GM12872 (cell line): Measurements from ENCODE around the gene RAB12.

Experiments
- TF ChIP-seq, protein P1 (sequence below): IDR thresholded peaks from 3 replicates; pipeline ENCODE4 v1.5.1; 2011; ENCODE audit warnings: low read depth, mild to moderate bottlenecking, low read length, moderate library complexity; ENCODE audit not compliant: insufficient read depth

The RAB12 gene, protein sequence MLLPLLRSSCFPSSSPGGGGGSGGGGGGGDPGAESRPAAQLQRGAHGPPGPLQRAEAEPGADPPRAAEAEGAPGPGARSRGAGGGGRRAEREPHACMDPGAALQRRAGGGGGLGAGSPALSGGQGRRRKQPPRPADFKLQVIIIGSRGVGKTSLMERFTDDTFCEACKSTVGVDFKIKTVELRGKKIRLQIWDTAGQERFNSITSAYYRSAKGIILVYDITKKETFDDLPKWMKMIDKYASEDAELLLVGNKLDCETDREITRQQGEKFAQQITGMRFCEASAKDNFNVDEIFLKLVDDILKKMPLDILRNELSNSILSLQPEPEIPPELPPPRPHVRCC

DNA sequence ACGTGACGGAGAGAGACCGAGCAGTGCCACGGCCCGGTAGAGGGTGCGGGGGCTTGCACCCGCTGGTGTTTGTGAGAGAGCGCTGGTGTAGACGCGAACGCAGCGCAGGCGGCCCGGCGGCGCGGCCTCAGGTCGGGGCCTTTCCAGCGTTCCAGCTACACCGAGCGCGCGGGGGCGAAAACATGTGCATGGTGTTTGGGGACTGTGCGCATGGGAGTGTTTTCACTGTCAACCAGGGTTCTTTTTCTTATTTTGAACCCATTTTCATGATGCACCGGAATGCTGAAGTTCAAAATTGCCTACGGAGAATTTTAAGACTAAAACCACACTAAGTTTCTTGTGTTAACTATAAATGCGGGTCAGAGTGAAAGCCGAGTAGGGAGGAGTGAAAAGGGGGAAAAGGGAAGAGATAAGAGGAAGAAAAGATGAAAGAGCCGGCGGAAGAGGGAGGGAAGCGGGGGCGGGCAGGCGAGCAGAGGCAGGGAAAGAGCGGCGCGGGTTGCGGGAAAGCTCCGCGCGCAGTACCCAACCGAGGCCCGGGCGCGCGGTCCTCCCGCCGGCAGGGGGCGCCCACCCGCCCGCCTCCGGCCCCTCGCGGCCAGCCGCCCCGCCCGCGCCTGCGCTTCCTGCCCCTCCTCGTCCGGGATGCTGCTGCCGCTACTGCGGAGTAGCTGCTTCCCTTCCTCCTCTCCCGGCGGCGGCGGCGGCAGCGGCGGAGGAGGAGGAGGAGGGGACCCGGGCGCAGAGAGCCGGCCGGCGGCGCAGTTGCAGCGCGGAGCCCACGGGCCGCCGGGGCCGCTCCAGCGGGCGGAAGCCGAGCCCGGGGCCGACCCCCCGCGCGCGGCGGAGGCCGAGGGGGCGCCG lies at the start of gene RAB12:
RAB12 (plus strand) TSS at position 643 of the 864 bp plus-strand sequence; CDS start at position 646, 3 bp downstream.
- TF ChIP-seq, protein P1, sequence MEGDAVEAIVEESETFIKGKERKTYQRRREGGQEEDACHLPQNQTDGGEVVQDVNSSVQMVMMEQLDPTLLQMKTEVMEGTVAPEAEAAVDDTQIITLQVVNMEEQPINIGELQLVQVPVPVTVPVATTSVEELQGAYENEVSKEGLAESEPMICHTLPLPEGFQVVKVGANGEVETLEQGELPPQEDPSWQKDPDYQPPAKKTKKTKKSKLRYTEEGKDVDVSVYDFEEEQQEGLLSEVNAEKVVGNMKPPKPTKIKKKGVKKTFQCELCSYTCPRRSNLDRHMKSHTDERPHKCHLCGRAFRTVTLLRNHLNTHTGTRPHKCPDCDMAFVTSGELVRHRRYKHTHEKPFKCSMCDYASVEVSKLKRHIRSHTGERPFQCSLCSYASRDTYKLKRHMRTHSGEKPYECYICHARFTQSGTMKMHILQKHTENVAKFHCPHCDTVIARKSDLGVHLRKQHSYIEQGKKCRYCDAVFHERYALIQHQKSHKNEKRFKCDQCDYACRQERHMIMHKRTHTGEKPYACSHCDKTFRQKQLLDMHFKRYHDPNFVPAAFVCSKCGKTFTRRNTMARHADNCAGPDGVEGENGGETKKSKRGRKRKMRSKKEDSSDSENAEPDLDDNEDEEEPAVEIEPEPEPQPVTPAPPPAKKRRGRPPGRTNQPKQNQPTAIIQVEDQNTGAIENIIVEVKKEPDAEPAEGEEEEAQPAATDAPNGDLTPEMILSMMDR = peak; percentile 53; the same call in 1 of the 3 replicates

DNA sequence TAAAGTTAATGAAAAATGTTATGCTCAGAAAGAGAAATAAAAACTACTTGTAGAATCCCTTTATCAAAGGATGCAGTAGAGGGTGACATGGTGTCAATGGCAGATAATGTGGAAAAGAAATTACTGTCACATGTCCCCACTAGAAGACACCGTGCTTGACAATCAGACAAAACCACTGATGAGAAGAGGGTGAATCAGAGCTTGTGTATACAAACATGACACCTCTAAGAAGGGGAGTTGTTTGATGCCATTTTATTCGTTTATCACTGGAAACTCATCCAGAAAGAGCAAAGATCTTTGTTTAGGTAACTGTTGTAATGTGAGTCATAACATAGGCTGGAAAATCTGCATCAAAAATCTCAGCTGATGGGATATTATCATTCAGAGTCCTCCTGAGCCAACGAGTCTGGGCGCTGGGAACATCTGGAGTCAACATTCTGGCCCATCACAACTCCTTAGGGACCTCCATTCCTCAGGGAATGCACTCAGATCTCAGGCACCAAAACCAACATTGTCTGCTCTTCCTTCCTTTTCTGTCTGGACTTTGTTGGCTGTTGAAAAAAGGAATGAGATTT lies 49.5 kb upstream of the RAB12 start:
- TF ChIP-seq, protein P1 = no peak

DNA sequence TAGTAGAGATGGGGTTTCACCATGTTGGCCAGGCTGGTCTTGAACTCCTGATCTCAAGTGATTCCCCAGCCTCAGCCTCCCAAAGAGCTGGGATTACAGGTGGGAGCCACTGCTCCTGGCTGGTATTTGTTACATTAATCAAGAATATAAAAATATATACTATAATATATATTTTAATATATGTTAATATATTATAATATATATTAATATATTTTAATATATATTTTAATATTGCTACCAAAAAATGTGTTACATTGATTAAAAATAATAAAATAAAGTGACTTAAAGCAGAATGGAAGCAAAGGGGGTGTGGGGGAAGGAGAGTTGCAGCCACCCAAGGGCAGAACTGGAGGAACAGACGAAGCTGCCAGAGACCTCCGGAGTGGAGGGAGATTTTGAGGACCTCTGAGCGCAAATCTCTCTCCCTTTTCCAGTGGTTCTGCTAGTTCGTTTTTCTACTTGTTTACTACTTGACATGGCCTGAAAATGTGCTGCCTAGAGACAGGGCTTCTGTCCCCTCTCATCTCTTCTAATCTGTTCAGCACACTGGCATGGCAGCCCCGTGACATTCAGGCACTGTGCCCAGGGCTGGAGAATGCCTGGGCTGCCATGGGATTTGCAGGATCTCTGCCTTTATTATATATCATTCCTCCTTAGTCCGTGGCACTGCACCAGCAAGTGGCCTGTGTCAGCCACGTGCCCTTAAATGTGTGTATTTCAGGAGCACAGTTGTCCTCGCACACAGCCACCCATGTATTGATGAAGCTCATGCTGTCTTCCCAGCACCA lies 47.9 kb upstream of the RAB12 start:
- TF ChIP-seq, protein P1 = no peak

DNA sequence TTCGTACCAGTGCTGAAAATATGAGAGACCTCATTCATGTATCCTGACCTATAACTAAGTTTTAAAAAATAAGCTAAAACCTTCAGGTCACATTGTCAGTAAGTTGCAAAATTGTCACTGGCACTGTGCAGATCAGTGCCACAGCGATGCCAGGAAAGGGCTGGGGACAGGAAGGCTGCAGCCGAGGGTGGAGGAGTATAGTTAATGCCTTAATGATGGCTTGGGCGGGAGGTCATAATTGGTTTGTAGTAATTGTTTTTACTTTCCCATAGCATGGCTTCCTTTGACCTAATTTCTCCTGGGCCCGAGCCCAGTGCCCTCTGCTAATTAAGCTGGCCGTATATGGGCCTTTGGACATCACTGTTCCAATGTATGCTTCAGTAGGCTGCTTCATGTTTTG lies 47.2 kb upstream of the RAB12 start:
- TF ChIP-seq, protein P1 = no peak

DNA sequence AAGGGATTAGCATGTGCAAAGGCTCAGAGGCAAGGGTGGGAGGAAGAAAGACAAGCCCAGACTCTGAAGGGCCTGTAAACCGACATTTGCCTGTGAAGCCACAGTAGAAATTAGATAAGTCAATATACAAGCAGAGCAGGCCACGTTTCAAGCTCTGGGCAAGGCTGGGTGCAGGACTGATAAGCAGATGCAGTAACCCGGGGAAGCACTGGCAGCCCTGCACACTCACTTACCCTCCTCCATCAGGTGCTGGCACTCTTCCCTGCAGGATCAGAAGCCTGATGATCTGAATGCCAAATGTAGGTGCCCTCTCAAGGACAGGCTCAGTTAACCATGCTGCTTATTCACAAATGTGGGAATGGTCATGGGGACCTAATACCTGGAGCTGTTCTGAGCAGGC lies 46.3 kb upstream of the RAB12 start:
- TF ChIP-seq, protein P1 = no peak

DNA sequence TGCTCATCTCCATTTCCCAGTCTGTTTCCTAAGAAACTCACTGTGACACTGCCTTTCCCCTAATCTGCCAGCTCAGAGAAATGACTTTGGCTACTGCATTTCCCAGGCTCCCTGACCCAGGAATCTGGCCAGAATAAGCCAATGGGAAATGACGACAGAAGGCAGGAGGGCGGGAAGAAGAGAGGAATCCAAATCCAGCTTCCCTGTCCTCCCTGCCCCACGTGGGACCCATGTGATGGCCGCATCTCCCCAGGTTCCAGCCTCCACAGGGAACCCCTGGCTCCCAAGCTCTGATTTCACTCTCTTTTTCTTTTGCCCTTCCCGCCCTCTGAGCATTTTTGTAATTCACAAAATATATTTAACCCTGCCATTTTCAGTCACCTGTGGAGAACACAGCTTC lies 37.8 kb upstream of the RAB12 start:
- TF ChIP-seq, protein P1 = no peak
